Measurements from ENCODE around the gene MCF2L2.

- TF ChIP-seq MAX (CRISPR knock-in tag; IDR thresholded peaks at IDR 0.05) (no peak), ZC3H11A (IDR thresholded peaks at IDR 0.05; ENCODE audit: low read depth, low read length) (no peak), CBFB (CRISPR knock-in tag; IDR thresholded peaks at IDR 0.05) (no peak), KDM5B (IDR thresholded peaks at IDR 0.05; ENCODE audit: insufficient replicate concordance, low read depth, low read length) (no peak), CHD1 (IDR thresholded peaks at IDR 0.05; ENCODE audit: low read length) (no peak)
These were observed 158.1 kb downstream of the MCF2L2 start for GRCh38 chr3:183270344-183270743.
